SIG-M5 treated with dmso at 0.1 percent for 504 hours (cell line): ENCODE results near the gene CTNND2.
A peak's percentile ranks its signal among the peaks of the same experiment; 100 is the strongest.

Experiments
- DNase-seq: peaks from one replicate; lab custom pipeline; 2025; ENCODE audit not compliant: unreplicated experiment; lab: John Stamatoyannopoulos, UW

CTNND2 gene

GRCh38 chr5:11277323-11277722 lies 626.9 kb downstream of the CTNND2 start:
- DNase-seq: no peak

GRCh38 chr5:11273180-11273903 lies 630.9 kb downstream of the CTNND2 start:
- DNase-seq: no peak

- DNase-seq: no peak
These were observed 634.7 kb downstream of the CTNND2 start for GRCh38 chr5:11269515-11269914.

- DNase-seq: no peak
These were observed 635.4 kb downstream of the CTNND2 start for GRCh38 chr5:11268891-11269290.

GRCh38 chr5:11266331-11266730 lies 637.9 kb downstream of the CTNND2 start:
- DNase-seq: no peak

- no peak for DNase-seq
These were observed 643.0 kb downstream of the CTNND2 start for GRCh38 chr5:11261241-11261640.

GRCh38 chr5:11258001-11258400 lies 646.2 kb downstream of the CTNND2 start:
- DNase-seq: no peak

GRCh38 chr5:11252523-11252922 lies 651.7 kb downstream of the CTNND2 start:
- no peak for DNase-seq

GRCh38 chr5:11252075-11252474 lies 652.2 kb downstream of the CTNND2 start:
- DNase-seq: no peak

- DNase-seq: peak; percentile 54
These were observed 653.0 kb downstream of the CTNND2 start for GRCh38 chr5:11251247-11251646.

GRCh38 chr5:11248966-11249365 lies 655.3 kb downstream of the CTNND2 start:
- no peak for DNase-seq

- DNase-seq: no peak
These were observed 657.0 kb downstream of the CTNND2 start for GRCh38 chr5:11247224-11247623.

GRCh38 chr5:11240293-11241190 lies 663.7 kb downstream of the CTNND2 start:
- no peak for DNase-seq

GRCh38 chr5:11239261-11240015 lies 664.8 kb downstream of the CTNND2 start:
- no peak for DNase-seq

- no peak for DNase-seq
These were observed 669.7 kb downstream of the CTNND2 start for GRCh38 chr5:11234501-11234911.

- no peak for DNase-seq
These were observed 673.4 kb downstream of the CTNND2 start for GRCh38 chr5:11230890-11231289.

GRCh38 chr5:11227064-11227463 lies 677.2 kb downstream of the CTNND2 start:
- DNase-seq: no peak

GRCh38 chr5:11224436-11225187 lies 679.6 kb downstream of the CTNND2 start:
- DNase-seq: no peak

GRCh38 chr5:11222169-11222568 lies 682.1 kb downstream of the CTNND2 start:
- no peak for DNase-seq

- no peak for DNase-seq
These were observed 689.2 kb downstream of the CTNND2 start for GRCh38 chr5:11214864-11215644.
